ENCODE results near the gene SLC52A1.

SLC52A1 gene

DNA sequence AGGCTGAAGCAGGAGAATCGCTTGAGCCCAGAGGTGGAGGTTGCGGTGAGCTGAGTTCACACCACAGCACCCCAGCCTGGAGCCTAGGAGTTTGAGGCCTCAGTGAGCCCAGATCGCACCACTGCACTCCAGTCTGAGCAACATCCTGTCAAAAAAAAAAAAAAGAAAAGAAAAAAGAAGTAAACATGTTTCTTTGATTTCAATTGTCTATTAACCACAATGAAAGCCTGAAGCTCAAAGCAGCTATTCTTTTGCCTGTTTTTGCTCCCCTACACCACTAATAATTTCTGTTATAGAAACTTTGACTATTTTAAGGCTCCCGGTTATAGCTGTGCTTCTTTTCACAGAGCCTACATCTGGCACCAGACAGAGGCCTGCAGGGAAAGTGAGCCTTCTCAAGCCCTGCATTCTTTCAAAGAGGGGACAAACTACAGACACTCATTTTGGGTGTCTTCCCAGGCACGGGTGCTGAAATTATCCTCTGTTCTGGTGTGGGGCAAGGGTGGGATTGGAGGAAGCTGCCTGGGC lies 14.2 kb upstream of the SLC52A1 start:
- DNase-seq (ENCODE audit: low spot score), result no peak
- H3K4me1 ChIP-seq (ENCODE audit: insufficient read depth, poor library complexity, severe bottlenecking), result no peaks in the 10 kb centered on the region
- no peak for ATAC-seq (ENCODE audit: low read depth)
- H3K36me3 ChIP-seq (ENCODE audit: low read depth), result no peaks in the 10 kb centered on the region
- H3K4me3 ChIP-seq (ENCODE audit: severe bottlenecking), result no peak overlapping the region
- TF ChIP-seq, protein P1, sequence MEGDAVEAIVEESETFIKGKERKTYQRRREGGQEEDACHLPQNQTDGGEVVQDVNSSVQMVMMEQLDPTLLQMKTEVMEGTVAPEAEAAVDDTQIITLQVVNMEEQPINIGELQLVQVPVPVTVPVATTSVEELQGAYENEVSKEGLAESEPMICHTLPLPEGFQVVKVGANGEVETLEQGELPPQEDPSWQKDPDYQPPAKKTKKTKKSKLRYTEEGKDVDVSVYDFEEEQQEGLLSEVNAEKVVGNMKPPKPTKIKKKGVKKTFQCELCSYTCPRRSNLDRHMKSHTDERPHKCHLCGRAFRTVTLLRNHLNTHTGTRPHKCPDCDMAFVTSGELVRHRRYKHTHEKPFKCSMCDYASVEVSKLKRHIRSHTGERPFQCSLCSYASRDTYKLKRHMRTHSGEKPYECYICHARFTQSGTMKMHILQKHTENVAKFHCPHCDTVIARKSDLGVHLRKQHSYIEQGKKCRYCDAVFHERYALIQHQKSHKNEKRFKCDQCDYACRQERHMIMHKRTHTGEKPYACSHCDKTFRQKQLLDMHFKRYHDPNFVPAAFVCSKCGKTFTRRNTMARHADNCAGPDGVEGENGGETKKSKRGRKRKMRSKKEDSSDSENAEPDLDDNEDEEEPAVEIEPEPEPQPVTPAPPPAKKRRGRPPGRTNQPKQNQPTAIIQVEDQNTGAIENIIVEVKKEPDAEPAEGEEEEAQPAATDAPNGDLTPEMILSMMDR (IDR thresholded peaks at IDR 0.05; ENCODE audit: poor library complexity, severe bottlenecking), result no peak
- H3K9me3 ChIP-seq (ENCODE audit: severe bottlenecking), result no peaks in the 10 kb centered on the region
- H3K27me3 ChIP-seq (ENCODE audit: insufficient read depth, poor library complexity, severe bottlenecking), result no peaks in the 10 kb centered on the region
- H3K27ac ChIP-seq (ENCODE audit: poor library complexity, severe bottlenecking), result no peak overlapping the region

DNA sequence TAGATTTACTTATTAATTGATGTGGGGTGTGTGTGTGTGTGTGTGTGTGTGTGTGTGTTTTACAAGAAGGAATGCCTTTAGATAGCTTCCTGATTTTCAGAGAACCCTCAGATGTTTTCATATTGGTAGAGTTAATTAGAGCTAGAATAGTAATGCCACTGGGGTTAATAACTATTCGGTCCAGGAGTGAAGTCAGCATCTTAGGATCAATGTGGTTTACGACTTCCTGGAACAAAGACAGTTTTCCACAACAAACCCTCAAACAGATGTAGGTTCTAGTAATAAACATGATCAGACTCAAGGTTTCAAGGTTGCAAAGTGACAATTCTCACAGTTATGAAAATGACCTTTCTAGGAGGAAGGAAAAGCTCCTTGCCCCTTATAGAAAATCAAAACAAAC lies 12.2 kb upstream of the SLC52A1 start:
- Histone ChIP-seq H3K36me3 (ENCODE audit: low read depth) (no peaks in the 10 kb centered on the region), H3K4me1 (ENCODE audit: insufficient read depth, poor library complexity, severe bottlenecking) (no peaks in the 10 kb centered on the region), H3K9me3 (ENCODE audit: severe bottlenecking) (no peaks in the 10 kb centered on the region), H3K27ac (ENCODE audit: poor library complexity, severe bottlenecking) (no peak overlapping the region), H3K27me3 (ENCODE audit: insufficient read depth, poor library complexity, severe bottlenecking) (no peaks in the 10 kb centered on the region), H3K4me3 (ENCODE audit: severe bottlenecking) (no peak overlapping the region)
- TF ChIP-seq, protein P1 (IDR thresholded peaks at IDR 0.05; ENCODE audit: poor library complexity, severe bottlenecking), result no peak
- ATAC-seq (ENCODE audit: low read depth) (no peak), DNase-seq (ENCODE audit: low spot score) (no peak)

DNA sequence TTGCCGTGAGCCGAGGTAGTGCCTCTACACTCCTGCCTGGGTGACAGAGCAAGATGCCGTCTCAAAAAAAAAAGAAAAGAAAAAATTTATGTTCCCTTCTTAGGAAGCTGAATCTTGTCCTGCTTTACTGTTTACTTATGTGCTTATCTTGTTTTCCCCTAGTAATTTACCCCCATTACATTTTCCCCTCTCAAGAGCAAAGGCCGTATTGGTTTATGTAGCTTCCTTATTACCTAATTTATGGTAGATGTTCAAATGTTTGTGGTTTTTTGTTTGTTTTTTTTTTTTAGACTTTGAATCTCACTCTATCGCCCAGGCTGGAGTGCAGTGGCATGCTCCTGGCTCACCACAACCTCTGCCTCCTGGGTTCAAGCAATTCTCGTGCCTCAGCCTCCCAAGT lies 10.3 kb upstream of the SLC52A1 start:
- no peak for DNase-seq (ENCODE audit: low spot score)
- Histone ChIP-seq H3K27me3 (ENCODE audit: insufficient read depth, poor library complexity, severe bottlenecking) (no peaks in the 10 kb centered on the region), H3K4me1 (ENCODE audit: insufficient read depth, poor library complexity, severe bottlenecking) (no peaks in the 10 kb centered on the region), H3K36me3 (ENCODE audit: low read depth) (no peaks in the 10 kb centered on the region), H3K9me3 (ENCODE audit: severe bottlenecking) (no peaks in the 10 kb centered on the region), H3K4me3 (ENCODE audit: severe bottlenecking) (no peak overlapping the region), H3K27ac (ENCODE audit: poor library complexity, severe bottlenecking) (no peak overlapping the region)
- TF ChIP-seq, protein P1 (IDR thresholded peaks at IDR 0.05; ENCODE audit: poor library complexity, severe bottlenecking), result no peak
- ATAC-seq (ENCODE audit: low read depth), result no peak

GRCh38 chr17:5044630-5045029 lies 9.4 kb upstream of the SLC52A1 start:
- Histone ChIP-seq H3K27me3 (ENCODE audit: insufficient read depth, poor library complexity, severe bottlenecking) (no peaks in the 10 kb centered on the region), H3K36me3 (ENCODE audit: low read depth) (no peaks in the 10 kb centered on the region), H3K4me1 (ENCODE audit: insufficient read depth, poor library complexity, severe bottlenecking) (no peaks in the 10 kb centered on the region), H3K27ac (ENCODE audit: poor library complexity, severe bottlenecking) (no peak overlapping the region), H3K9me3 (ENCODE audit: severe bottlenecking) (no peaks in the 10 kb centered on the region), H3K4me3 (ENCODE audit: severe bottlenecking) (no peak overlapping the region)
- DNase-seq (ENCODE audit: low spot score), result no peak
- TF ChIP-seq, protein P1 (IDR thresholded peaks at IDR 0.05; ENCODE audit: poor library complexity, severe bottlenecking), result no peak
- ATAC-seq (ENCODE audit: low read depth), result no peak

- no peak overlapping the region for H3K4me3 ChIP-seq (ENCODE audit: severe bottlenecking)
- no peak overlapping the region for H3K27ac ChIP-seq (ENCODE audit: poor library complexity, severe bottlenecking)
- no peaks in the 10 kb centered on the region for H3K9me3 ChIP-seq (ENCODE audit: severe bottlenecking)
- DNase-seq (ENCODE audit: low spot score), result no peak
- no peaks in the 10 kb centered on the region for H3K4me1 ChIP-seq (ENCODE audit: insufficient read depth, poor library complexity, severe bottlenecking)
- TF ChIP-seq, protein P1 (IDR thresholded peaks at IDR 0.05; ENCODE audit: poor library complexity, severe bottlenecking), result no peak
- H3K36me3 ChIP-seq (ENCODE audit: low read depth), result no peaks in the 10 kb centered on the region
- no peaks in the 10 kb centered on the region for H3K27me3 ChIP-seq (ENCODE audit: insufficient read depth, poor library complexity, severe bottlenecking)
- ATAC-seq (ENCODE audit: low read depth), result no peak
These were observed 8.3 kb upstream of the SLC52A1 start for GRCh38 chr17:5043524-5043923.

Measured in RWPE2 (cell line).